Panc1 (cell line): ENCODE measurements around the gene FAM131B. TPM values are rescaled to one million over a fixed set of nuclear protein-coding genes. Genes with fewer than 3 reads are reported as not detected.

ENCODE experiments used
- ATAC-seq: fragments of 200-7000 bp; cut with Tn5 transposase; 2 replicates; pipeline ENCODE4 v1.9.1; 2020; ENCODE audit warnings: mild to moderate bottlenecking, moderate library complexity
- BruUV-seq: library from RNA; stranded (reverse); fragments of 400-500 nt; replicated peaks from 2 replicates; lab custom pipeline; 2021; lab: Mats Ljungman, UMichigan
- CTCF ChIA-PET: fragments of 300-600 bp; sonication (Branson Sonifier 250); formaldehyde crosslinking; loops from one replicate; lab custom pipeline; 2022; ENCODE audit warnings: antibody characterized with exemption; lab: Charles Lee
- POLR2A ChIA-PET: fragments of 300-600 bp; sonication (Branson Sonifier 250); formaldehyde crosslinking; loops from one replicate; lab custom pipeline; 2022; ENCODE audit warnings: antibody characterized with exemption; lab: Charles Lee
- DNase-seq: peaks from one replicate; pipeline ENCODE4 v3.0.0-alpha.2; 2010; ENCODE audit warnings: low read depth, low spot score
- H3K27ac ChIP-seq: 2 replicates; pipeline ENCODE4 v1.5.1; 2011; ENCODE audit warnings: mild to moderate bottlenecking, low read length, inconsistent platforms
- H3K27me3 ChIP-seq: fragments of 200-500 bp; sonication (Bioruptor generic); 2 replicates; pipeline ENCODE4 v1.6.0; 2014; ENCODE audit warnings: low read length, inconsistent platforms; ENCODE audit not compliant: control insufficient read depth, insufficient read depth
- H3K36me3 ChIP-seq: fragments of 200-500 bp; sonication (Bioruptor generic); 2 replicates; pipeline ENCODE4 v1.5.1; 2014; ENCODE audit warnings: inconsistent platforms, mild to moderate bottlenecking, low read length, moderate library complexity; ENCODE audit not compliant: control insufficient read depth, insufficient read depth
- H3K4me1 ChIP-seq: 2 replicates; pipeline ENCODE4 v1.5.1; 2011; ENCODE audit warnings: inconsistent platforms, mild to moderate bottlenecking, low read length, moderate library complexity; ENCODE audit not compliant: control insufficient read depth, insufficient read depth
- H3K4me3 ChIP-seq, 2 experiments: 2 replicates each; pipeline ENCODE4 v1.5.1; 2011 to 2012; ENCODE audit warnings: low read depth in 2 of 2, low read length in 2 of 2, mild to moderate bottlenecking in 2 of 2, inconsistent platforms in 1 of 2, moderate library complexity in 1 of 2
- H3K9me3 ChIP-seq: fragments of 200-500 bp; sonication (Bioruptor generic); 2 replicates; pipeline ENCODE4 v1.5.1; 2014; ENCODE audit warnings: low read depth, mild to moderate bottlenecking, inconsistent platforms, low read length, moderate library complexity; ENCODE audit not compliant: control insufficient read depth, insufficient read depth
- POLR2AphosphoS5 ChIP-seq: IDR thresholded peaks from 2 replicates; pipeline ENCODE4 v1.6.1; 2012; ENCODE audit warnings: mild to moderate bottlenecking, low read depth, low read length, moderate library complexity
- SIN3A ChIP-seq: IDR thresholded peaks from 2 replicates; pipeline ENCODE4 v1.6.1; 2012; ENCODE audit warnings: low read depth, mild to moderate bottlenecking, low read length, moderate library complexity, borderline replicate concordance; ENCODE audit not compliant: insufficient read depth
- TCF7L2 ChIP-seq: IDR thresholded peaks from 2 replicates; pipeline ENCODE4 v1.6.1; 2011; ENCODE audit warnings: mild to moderate bottlenecking, low read depth, low read length, inconsistent platforms
- in situ Hi-C: cut with HindIII; loops from 2 replicates; pipeline ENCODE4 v1.10.0; 2016; ENCODE audit warnings: low sequenced_read_pairs, low pct_unique_long_range_greater_than_20kb
- intact Hi-C: fragments of 100-400 bp; cut with micrococcal nuclease; formaldehyde crosslinking; loops from one replicate; pipeline ENCODE4 v1.10.0; 2022; ENCODE audit not compliant: unreplicated experiment
- total RNA-seq: library from RNA; stranded (reverse); gene quantifications from one replicate; pipeline ENCODE4 v1.2.1, GENCODE V29; 2021; ENCODE audit not compliant: unreplicated experiment
- TF ChIP-seq, protein P1 (sequence below), 2 experiments: IDR thresholded peaks; 2 replicates each; pipeline ENCODE4 v1.6.1; 2011 to 2012; ENCODE audit warnings: low read depth in 2 of 2, control low read depth in 1 of 2, low read length in 1 of 2, mild to moderate bottlenecking in 1 of 2, moderate library complexity in 1 of 2; ENCODE audit not compliant: insufficient read depth in 1 of 2
- TF ChIP-seq, protein P2 (sequence below): fragments of 450-650 bp; IDR thresholded peaks from 2 replicates; pipeline ENCODE4 v1.5.1; 2017; ENCODE audit warnings: mild to moderate bottlenecking

Gene FAM131B
- total RNA-seq, 1 experiment from 2014 or later, result 1.5 TPM

DNA sequence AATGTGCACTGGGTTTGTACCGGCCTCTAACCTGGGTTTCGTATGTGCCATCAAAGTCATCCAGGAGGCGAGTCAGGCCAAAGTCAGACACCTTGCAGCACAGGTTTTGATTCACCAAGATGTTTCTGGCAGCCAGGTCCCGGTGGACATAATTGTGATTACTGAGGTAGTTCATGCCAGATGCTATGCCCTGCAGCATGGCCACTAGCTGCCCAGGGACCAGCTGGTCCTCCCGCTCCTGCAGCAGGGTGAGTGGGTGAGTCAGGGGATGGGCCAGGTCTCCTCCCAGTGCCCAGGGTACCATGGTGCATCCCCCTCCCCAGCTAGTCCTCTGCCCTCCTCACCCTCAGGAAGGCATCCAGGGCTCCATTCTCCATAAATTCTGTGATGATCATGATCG, 32.3 kb upstream of the FAM131B start:
- TF ChIP-seq SIN3A, result no peak
- TF ChIP-seq POLR2AphosphoS5, result no peak
- TF ChIP-seq TCF7L2, result no peak
- TF ChIP-seq, protein P1, sequence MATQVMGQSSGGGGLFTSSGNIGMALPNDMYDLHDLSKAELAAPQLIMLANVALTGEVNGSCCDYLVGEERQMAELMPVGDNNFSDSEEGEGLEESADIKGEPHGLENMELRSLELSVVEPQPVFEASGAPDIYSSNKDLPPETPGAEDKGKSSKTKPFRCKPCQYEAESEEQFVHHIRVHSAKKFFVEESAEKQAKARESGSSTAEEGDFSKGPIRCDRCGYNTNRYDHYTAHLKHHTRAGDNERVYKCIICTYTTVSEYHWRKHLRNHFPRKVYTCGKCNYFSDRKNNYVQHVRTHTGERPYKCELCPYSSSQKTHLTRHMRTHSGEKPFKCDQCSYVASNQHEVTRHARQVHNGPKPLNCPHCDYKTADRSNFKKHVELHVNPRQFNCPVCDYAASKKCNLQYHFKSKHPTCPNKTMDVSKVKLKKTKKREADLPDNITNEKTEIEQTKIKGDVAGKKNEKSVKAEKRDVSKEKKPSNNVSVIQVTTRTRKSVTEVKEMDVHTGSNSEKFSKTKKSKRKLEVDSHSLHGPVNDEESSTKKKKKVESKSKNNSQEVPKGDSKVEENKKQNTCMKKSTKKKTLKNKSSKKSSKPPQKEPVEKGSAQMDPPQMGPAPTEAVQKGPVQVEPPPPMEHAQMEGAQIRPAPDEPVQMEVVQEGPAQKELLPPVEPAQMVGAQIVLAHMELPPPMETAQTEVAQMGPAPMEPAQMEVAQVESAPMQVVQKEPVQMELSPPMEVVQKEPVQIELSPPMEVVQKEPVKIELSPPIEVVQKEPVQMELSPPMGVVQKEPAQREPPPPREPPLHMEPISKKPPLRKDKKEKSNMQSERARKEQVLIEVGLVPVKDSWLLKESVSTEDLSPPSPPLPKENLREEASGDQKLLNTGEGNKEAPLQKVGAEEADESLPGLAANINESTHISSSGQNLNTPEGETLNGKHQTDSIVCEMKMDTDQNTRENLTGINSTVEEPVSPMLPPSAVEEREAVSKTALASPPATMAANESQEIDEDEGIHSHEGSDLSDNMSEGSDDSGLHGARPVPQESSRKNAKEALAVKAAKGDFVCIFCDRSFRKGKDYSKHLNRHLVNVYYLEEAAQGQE (IDR thresholded peaks at IDR 0.05; ENCODE audit: insufficient read depth in 1 of 2, low read depth in 2 of 2, low read length in 1 of 2), result no peak
- TF ChIP-seq, protein P2, sequence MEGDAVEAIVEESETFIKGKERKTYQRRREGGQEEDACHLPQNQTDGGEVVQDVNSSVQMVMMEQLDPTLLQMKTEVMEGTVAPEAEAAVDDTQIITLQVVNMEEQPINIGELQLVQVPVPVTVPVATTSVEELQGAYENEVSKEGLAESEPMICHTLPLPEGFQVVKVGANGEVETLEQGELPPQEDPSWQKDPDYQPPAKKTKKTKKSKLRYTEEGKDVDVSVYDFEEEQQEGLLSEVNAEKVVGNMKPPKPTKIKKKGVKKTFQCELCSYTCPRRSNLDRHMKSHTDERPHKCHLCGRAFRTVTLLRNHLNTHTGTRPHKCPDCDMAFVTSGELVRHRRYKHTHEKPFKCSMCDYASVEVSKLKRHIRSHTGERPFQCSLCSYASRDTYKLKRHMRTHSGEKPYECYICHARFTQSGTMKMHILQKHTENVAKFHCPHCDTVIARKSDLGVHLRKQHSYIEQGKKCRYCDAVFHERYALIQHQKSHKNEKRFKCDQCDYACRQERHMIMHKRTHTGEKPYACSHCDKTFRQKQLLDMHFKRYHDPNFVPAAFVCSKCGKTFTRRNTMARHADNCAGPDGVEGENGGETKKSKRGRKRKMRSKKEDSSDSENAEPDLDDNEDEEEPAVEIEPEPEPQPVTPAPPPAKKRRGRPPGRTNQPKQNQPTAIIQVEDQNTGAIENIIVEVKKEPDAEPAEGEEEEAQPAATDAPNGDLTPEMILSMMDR, result no peak
- CTCF ChIA-PET, result no interaction called here
- no peaks in the 10 kb centered on the region for H3K9me3 ChIP-seq
- H3K27me3 ChIP-seq, result no peaks in the 10 kb centered on the region
- intact Hi-C loops (no loop called here), in situ Hi-C loops (no loop called here)
- H3K36me3 ChIP-seq, result no peaks in the 10 kb centered on the region
- DNase-seq (no peak), ATAC-seq (no peak)
- H3K4me3 ChIP-seq, result no peak overlapping the region
- POLR2A ChIA-PET, result no interaction called here
- no peak overlapping the region for H3K27ac ChIP-seq
- H3K4me1 ChIP-seq, result no peaks in the 10 kb centered on the region
- no TSS peak for BruUV-seq

DNA sequence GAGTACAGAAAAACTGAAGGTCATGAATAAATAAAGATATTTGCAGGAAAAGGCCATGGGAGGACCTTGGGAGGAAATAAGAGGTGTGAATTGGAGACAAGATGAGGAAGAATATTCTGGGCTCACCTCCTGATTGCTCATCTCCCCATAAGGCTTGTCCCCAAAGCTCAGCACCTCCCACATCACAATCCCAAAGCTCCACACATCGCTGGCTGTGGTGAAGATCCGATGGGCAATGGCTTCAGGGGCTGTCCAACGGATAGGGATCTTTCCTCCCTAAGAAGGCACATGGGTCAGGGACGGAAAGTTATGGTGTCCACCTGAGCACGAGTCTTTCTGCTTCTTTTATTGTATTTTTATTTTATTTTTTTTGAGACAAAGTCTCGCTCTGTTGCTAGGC, 31.6 kb upstream of the FAM131B start:
- ChIA-PET CTCF (no interaction called here), POLR2A (no interaction called here)
- no peak overlapping the region for H3K4me3 ChIP-seq

More for the DNA sequence above, 31.6 kb upstream of the FAM131B start:
- H3K9me3 ChIP-seq, result no peaks in the 10 kb centered on the region
- BruUV-seq, result no TSS peak
- DNase-seq (no peak), ATAC-seq (no peak)
- intact Hi-C loops (no loop called here), in situ Hi-C loops (no loop called here)
- H3K27ac ChIP-seq, result no peak overlapping the region
- no peaks in the 10 kb centered on the region; the same call in 1 of the 2 replicates for H3K36me3 ChIP-seq
- H3K4me1 ChIP-seq, result no peaks in the 10 kb centered on the region
- no peak; the same call in 1 of the 2 replicates for TF ChIP-seq POLR2AphosphoS5
- TF ChIP-seq, protein P2, result no peak
- no peak for TF ChIP-seq SIN3A
- TF ChIP-seq, protein P1 (IDR thresholded peaks at IDR 0.05; ENCODE audit: insufficient read depth in 1 of 2, low read depth in 2 of 2, low read length in 1 of 2), result no peak
- TF ChIP-seq TCF7L2, result no peak
- H3K27me3 ChIP-seq, result no peaks in the 10 kb centered on the region
